Activated CD8-positive, alpha-beta T cell treated with anti-CD3 and anti-CD28 coated beads for 36 hours (primary cell): ENCODE measurements around the gene SLC25A42. TPM values are rescaled to one million over a fixed set of nuclear protein-coding genes. Genes with fewer than 3 reads are reported as not detected.

Experiments
- ATAC-seq: fragments of 200-7000 bp; cut with Tn5 transposase; one replicate; pipeline ENCODE4 v1.10.0; 2021; ENCODE audit warnings: mild to moderate bottlenecking, moderate library complexity
- CTCF ChIA-PET: fragments of 350-600 bp; sonication (Branson Sonifier 250); formaldehyde crosslinking; loops from one replicate; lab custom pipeline; 2021; ENCODE audit warnings: antibody characterized with exemption; lab: Charles Lee
- POLR2A ChIA-PET: fragments of 350-600 bp; sonication (Branson Sonifier 250); formaldehyde crosslinking; loops from one replicate; lab custom pipeline; 2021; ENCODE audit warnings: antibody characterized with exemption; lab: Charles Lee
- DNase-seq: peaks from one replicate; pipeline ENCODE4 v3.0.0-alpha.2; 2020
- H3K27ac Mint-ChIP-seq: one replicate; pipeline ENCODE4 v1.8.0; 2021; ENCODE audit warnings: mild to moderate bottlenecking, mixed read lengths
- H3K27me3 Mint-ChIP-seq: one replicate; pipeline ENCODE4 v1.8.0; 2021; ENCODE audit warnings: mixed read lengths
- H3K36me3 Mint-ChIP-seq: one replicate; pipeline ENCODE4 v1.8.0; 2021; ENCODE audit warnings: low read depth, mixed read lengths
- H3K4me1 Mint-ChIP-seq: one replicate; pipeline ENCODE4 v1.8.0; 2021; ENCODE audit warnings: low read depth, mixed read lengths
- H3K4me3 Mint-ChIP-seq: one replicate; pipeline ENCODE4 v1.8.0; 2021; ENCODE audit warnings: mild to moderate bottlenecking, moderate library complexity, mixed read lengths
- H3K9me3 Mint-ChIP-seq: one replicate; pipeline ENCODE4 v1.8.0; 2021; ENCODE audit warnings: mixed read lengths
- intact Hi-C: fragments of 100-400 bp; cut with micrococcal nuclease; formaldehyde crosslinking; loops from one replicate; pipeline ENCODE4 v1.10.0; 2022
- total RNA-seq, 2 experiments: library from RNA; stranded (reverse); gene quantifications; one replicate each; pipeline ENCODE4 v1.2.3, GENCODE V29; 2021
- TF ChIP-seq, protein P1 (sequence below): fragments of 200-600 bp; IDR thresholded peaks from one replicate; pipeline ENCODE4 v1.8.0; 2022; ENCODE audit warnings: antibody characterized with exemption, mild to moderate bottlenecking

SLC25A42 gene
- total RNA-seq, 2 experiments from 2014 or later, result 10.9 to 11.1 TPM

DNA sequence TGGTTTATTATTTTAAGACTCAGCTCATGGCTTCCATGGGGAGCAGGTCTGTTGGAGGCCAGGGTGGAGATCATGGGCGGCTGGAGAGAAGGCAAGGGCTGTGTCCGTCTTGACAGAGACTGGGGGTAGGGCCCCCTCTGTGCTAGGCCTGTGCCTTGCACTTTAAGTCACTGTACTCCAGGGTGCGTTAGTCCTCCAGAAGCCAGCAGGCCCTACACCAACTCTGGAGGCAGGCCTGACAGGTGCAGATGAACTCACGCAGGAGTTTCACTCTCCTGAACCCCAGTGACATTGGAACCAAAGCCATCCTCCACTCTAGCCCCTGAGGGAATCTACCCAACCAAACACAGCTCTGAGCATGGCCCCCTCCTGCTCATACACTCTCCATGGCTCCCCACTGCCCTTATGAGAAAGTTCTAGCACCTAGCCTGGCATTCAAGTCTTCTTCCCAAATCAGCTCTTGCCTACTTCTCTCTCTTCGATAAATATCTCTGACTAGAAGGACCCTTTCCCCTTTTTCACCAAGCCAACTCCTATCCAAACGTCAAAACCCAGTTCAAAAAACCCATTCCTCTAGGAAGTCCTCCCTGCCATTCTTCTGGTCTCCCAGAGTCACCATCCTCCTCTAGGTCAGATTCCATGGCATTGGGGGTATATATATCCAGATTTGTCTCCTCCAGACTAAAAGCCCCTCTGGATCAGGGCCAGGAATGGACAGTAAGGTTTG is 91.1 kb downstream of the SLC25A42 start:
- ATAC-seq, result no peak
- no peak for DNase-seq
- Mint-ChIP-seq H3K4me1 (peaks cover 2% of the 10 kb centered on the region), H3K36me3 (peaks cover 19% of the 10 kb centered on the region), H3K9me3 (no peaks in the 10 kb centered on the region), H3K27ac (no peak overlapping the region), H3K4me3 (no peak overlapping the region), H3K27me3 (no peaks in the 10 kb centered on the region)
- ChIA-PET CTCF (interaction anchor here (2.9 kb wide), 1 partner anchor 20 kb away, joined by 19 read pairs; no protein-coding TSS in a partner anchor), POLR2A (interaction anchor here (0.7 kb wide), 2 partner anchors 51 to 186 kb away, joined by 3 to 4 read pairs; no protein-coding TSS in a partner anchor)
- TF ChIP-seq, protein P1, sequence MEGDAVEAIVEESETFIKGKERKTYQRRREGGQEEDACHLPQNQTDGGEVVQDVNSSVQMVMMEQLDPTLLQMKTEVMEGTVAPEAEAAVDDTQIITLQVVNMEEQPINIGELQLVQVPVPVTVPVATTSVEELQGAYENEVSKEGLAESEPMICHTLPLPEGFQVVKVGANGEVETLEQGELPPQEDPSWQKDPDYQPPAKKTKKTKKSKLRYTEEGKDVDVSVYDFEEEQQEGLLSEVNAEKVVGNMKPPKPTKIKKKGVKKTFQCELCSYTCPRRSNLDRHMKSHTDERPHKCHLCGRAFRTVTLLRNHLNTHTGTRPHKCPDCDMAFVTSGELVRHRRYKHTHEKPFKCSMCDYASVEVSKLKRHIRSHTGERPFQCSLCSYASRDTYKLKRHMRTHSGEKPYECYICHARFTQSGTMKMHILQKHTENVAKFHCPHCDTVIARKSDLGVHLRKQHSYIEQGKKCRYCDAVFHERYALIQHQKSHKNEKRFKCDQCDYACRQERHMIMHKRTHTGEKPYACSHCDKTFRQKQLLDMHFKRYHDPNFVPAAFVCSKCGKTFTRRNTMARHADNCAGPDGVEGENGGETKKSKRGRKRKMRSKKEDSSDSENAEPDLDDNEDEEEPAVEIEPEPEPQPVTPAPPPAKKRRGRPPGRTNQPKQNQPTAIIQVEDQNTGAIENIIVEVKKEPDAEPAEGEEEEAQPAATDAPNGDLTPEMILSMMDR, result no peak
- intact Hi-C loops, result no loop called here

- POLR2A ChIA-PET, result interaction anchor here (0.6 to 1.6 kb wide), 3 partner anchors 8 to 270 kb away, joined by 3 to 5 read pairs (median 4); no protein-coding TSS in a partner anchor
- no peak overlapping the region for H3K4me3 Mint-ChIP-seq
- no peak overlapping the region for H3K27ac Mint-ChIP-seq
- TF ChIP-seq, protein P1, result no peak
- no peak for ATAC-seq
- CTCF ChIA-PET, result interaction anchor here (2.9 to 3.5 kb wide), 2 partner anchors 9 to 19 kb away, joined by 19 to 21 read pairs; no protein-coding TSS in a partner anchor
- H3K4me1 Mint-ChIP-seq, result peaks cover 4% of the 10 kb centered on the region
- intact Hi-C loops, result no loop called here
- no peaks in the 10 kb centered on the region for H3K9me3 Mint-ChIP-seq
- no peaks in the 10 kb centered on the region for H3K27me3 Mint-ChIP-seq
- H3K36me3 Mint-ChIP-seq, result peaks cover 19% of the 10 kb centered on the region
- no peak for DNase-seq
Observed at GRCh38 chr19:19155495-19156219, 91.9 kb downstream of the SLC25A42 start.

DNA sequence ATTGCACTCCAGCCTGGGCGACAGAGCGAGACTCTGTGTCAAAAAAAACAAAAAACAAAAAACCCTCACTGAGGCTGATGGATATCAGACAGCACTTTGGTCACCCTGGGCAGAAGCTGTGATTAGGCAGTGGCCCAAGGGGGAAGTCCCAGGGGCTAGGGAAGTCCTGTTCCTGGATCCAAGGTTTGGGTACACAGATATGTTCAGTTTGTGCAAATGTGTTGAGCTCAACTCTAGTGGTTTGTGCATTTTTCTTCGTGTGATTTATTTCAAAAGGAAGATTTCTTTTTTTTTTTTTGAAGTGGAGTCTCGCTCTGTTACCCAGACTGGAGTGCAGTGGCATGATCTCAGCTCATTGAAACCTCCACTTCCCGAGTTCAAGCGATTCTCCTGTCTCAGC is 94.0 kb downstream of the SLC25A42 start:
- ATAC-seq (no peak), DNase-seq (no peak)
- intact Hi-C loops, result no loop called here
- H3K4me3 Mint-ChIP-seq, result no peak overlapping the region
- ChIA-PET CTCF (interaction anchor here (0.8 to 3.5 kb wide), 2 partner anchors 11 to 17 kb away, joined by 4 to 21 read pairs; no protein-coding TSS in a partner anchor), POLR2A (no interaction called here)
- H3K36me3 Mint-ChIP-seq, result peaks cover 19% of the 10 kb centered on the region
- no peak overlapping the region for H3K27ac Mint-ChIP-seq
- TF ChIP-seq, protein P1, result no peak
- no peaks in the 10 kb centered on the region for H3K9me3 Mint-ChIP-seq
- no peaks in the 10 kb centered on the region for H3K27me3 Mint-ChIP-seq
- H3K4me1 Mint-ChIP-seq, result peaks cover 7% of the 10 kb centered on the region

DNA sequence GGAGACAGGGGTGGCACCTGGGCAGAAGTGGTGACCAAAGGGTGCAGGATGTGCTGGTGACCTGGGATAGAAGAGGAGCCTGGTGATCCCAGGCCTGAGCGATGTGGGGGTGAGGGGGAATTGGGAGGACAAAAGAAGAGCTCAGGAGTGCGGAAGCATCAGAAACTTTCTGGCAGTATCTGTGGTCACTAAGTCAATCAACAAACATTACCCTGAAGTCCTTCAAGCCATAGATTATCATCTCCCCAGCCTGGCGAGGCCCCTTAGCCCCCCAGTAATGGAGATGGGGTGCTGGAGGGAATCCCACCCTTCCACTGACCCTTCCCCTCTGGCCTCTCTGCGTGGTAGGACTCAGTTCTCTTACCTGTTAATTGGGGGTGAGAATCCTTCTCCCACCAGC is 95.7 kb downstream of the SLC25A42 start:
- intact Hi-C loops, result no loop called here
- no peaks in the 10 kb centered on the region for H3K27me3 Mint-ChIP-seq
- H3K4me1 Mint-ChIP-seq, result peaks cover 7% of the 10 kb centered on the region
- no peak overlapping the region for H3K27ac Mint-ChIP-seq
- DNase-seq (no peak), ATAC-seq (no peak)
- H3K4me3 Mint-ChIP-seq, result no peak overlapping the region
- no peaks in the 10 kb centered on the region for H3K9me3 Mint-ChIP-seq
- H3K36me3 Mint-ChIP-seq, result peaks cover 19% of the 10 kb centered on the region
- ChIA-PET POLR2A (no interaction called here), CTCF (interaction anchor here (0.8 to 1.0 kb wide), 2 partner anchors 15 to 16 kb away, joined by 3 to 5 read pairs; no protein-coding TSS in a partner anchor)
- TF ChIP-seq, protein P1, result no peak
